RWPE1 (cell line): ENCODE measurements around the gene ZGRF1.
"Not testable (repeated sequence)": the region's sequence is repeated elsewhere in the genome, so short reads cannot be mapped to it uniquely, and the experiment has no call there.

Experiments
- CTCF ChIA-PET: fragments of 350-600 bp; sonication (Branson Sonifier 250); formaldehyde crosslinking; extraction: SDS; loops from one replicate; lab custom pipeline; 2021; lab: Yijun Ruan, JAX
- POLR2A ChIA-PET: fragments of 400-600 bp; formaldehyde crosslinking; extraction: SDS; loops from one replicate; lab custom pipeline; 2020; ENCODE audit warnings: antibody characterized with exemption; ENCODE audit not compliant: low non-redundant PET; lab: Yijun Ruan, JAX
- DNase-seq: peaks from one replicate; pipeline ENCODE4 v3.0.0; 2012; ENCODE audit warnings: low spot score
- H3K27ac ChIP-seq: fragments of 450-650 bp; 2 replicates; pipeline ENCODE4 v1.5.1; 2017
- TF ChIP-seq, protein P1 (sequence below): fragments of 450-650 bp; conservative IDR thresholded peaks from 2 replicates; pipeline ENCODE4 v1.5.1; 2017; ENCODE audit warnings: low read depth, mild to moderate bottlenecking

Gene ZGRF1

DNA sequence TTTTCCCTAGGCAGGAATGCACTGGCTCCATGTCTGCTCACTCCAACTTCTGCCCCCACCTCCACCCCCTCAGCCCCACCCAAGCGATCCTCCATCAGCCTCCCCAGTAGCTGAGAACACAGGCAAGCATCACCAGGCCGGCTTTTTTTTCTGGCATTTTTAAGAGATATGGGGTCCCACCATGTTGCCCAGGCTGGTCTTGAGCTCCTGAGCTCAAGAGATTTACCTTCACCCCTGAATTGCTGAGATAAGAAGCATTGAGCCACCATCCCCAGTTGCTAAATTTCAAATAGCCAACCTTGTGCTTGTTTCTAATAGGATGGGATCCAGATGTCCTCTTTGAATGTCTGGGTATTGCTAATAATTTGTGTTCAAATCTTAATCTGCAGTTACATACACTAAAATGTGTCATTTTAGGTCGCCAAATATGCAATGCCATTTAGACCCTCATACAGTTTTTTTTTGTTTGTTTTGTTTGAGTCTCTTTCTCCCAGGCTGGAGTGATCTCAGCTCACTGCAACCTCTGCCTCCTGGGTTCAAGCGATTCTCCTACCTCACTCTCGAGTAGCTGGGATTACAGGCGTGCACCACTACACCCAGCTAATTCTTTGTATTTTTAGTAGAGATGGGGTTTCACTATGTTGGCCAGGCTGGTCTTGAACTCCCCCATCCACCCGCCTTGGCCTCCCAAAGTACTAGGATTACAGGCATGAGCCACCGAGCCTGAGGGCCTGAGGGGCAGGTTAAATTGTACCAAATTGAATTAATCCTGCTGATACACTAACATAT lies 9.0 kb upstream of the ZGRF1 start:
- ChIA-PET POLR2A (no interaction called here), CTCF (interaction anchor here (0.8 kb wide), 1 partner anchor 8 kb away, joined by 3 read pairs; no protein-coding TSS in a partner anchor)
- no peak for DNase-seq
- H3K27ac ChIP-seq = no peak overlapping the region
- TF ChIP-seq, protein P1, sequence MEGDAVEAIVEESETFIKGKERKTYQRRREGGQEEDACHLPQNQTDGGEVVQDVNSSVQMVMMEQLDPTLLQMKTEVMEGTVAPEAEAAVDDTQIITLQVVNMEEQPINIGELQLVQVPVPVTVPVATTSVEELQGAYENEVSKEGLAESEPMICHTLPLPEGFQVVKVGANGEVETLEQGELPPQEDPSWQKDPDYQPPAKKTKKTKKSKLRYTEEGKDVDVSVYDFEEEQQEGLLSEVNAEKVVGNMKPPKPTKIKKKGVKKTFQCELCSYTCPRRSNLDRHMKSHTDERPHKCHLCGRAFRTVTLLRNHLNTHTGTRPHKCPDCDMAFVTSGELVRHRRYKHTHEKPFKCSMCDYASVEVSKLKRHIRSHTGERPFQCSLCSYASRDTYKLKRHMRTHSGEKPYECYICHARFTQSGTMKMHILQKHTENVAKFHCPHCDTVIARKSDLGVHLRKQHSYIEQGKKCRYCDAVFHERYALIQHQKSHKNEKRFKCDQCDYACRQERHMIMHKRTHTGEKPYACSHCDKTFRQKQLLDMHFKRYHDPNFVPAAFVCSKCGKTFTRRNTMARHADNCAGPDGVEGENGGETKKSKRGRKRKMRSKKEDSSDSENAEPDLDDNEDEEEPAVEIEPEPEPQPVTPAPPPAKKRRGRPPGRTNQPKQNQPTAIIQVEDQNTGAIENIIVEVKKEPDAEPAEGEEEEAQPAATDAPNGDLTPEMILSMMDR = no peak

DNA sequence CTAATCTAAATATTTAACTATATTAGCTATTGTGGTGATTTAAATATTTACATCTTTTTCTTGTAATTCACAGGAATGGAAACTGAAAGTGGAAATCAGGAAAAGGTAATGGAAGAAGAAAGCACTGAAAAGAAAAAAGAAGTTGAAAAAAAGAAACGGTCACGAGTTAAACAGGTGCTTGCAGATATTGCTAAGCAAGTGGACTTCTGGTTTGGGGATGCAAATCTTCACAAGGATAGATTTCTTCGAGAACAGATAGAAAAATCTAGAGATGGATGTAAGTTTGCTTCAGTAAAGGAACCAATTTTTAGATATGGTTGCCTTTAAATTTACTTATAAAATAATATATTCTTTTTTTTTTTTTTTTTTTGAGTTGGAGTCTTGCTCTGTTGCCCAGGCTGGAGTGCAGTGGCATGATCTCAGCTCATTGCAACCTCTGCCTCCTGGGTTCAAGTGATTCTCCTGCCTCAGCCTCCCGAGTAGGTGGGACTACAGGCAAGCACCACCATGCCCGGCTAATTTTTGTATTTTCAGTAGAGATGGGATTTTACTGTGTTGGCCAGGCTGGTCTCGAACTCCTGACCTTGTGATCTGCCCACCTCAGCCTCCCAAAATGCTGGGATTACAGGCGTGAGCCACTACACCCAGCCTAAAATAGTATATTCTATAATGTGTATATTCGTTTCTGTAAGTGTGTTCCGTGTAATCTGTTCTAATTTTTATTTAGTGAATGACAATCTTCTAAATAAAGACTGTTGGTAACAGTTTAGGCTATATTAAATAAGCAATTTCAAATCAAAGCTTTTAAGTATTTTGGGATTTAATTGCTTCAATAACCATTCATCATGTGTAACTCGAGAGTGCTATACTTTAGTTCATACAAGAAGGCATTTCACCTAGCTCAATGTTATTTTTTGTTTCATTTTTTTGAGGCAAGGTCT lies 8.2 kb upstream of the ZGRF1 start:
- POLR2A ChIA-PET, H3K27ac ChIP-seq, CTCF ChIA-PET, DNase-seq: not testable (repeated sequence)

DNA sequence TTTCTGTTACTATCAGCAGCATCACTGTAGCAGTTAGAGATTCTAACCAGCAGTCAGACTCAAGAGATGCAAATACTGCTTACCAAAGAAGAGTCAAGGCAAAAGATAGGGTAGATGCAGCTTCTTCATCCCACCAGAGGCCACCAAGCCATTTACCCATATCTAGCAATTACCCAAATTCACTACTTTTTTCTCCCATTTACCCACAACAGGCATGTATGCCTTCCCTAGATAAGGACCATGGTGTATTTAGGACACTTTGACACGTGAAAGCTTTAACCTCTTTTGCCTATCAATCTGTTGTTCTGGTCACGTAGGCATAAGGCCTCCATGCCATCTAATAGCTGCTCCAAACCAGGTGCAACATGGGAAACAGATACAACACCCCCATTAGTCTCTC lies 5.8 kb upstream of the ZGRF1 start:
- no peak for DNase-seq
- TF ChIP-seq, protein P1 = no peak
- ChIA-PET POLR2A (no interaction called here), CTCF (no interaction called here)
- no peak overlapping the region for H3K27ac ChIP-seq

DNA sequence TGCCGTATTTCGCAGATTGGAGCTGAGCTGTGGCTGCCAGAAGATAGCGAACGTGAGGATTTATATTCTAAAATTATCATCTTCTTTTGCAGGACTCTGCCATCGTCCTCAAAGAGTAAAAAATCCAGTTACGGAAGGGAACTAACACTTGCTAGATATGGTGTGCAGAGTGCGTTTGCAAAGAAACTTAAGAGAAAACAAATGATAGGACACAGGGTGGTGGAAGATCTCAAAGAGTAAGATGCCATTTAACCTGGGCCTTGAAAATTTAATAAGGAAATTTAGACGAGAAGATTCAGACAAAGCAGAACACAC lies 800 bp upstream of the ZGRF1 start:
- CTCF ChIA-PET = interaction anchor here (0.7 to 0.9 kb wide), 3 partner anchors 9 to 345 kb away, joined by 3 to 4 read pairs (median 3); no protein-coding TSS in a partner anchor
- POLR2A ChIA-PET = no interaction called here
- H3K27ac ChIP-seq = peak overlapping the region; percentile 92
- no peak for DNase-seq
- TF ChIP-seq, protein P1 = peak; percentile 43

DNA sequence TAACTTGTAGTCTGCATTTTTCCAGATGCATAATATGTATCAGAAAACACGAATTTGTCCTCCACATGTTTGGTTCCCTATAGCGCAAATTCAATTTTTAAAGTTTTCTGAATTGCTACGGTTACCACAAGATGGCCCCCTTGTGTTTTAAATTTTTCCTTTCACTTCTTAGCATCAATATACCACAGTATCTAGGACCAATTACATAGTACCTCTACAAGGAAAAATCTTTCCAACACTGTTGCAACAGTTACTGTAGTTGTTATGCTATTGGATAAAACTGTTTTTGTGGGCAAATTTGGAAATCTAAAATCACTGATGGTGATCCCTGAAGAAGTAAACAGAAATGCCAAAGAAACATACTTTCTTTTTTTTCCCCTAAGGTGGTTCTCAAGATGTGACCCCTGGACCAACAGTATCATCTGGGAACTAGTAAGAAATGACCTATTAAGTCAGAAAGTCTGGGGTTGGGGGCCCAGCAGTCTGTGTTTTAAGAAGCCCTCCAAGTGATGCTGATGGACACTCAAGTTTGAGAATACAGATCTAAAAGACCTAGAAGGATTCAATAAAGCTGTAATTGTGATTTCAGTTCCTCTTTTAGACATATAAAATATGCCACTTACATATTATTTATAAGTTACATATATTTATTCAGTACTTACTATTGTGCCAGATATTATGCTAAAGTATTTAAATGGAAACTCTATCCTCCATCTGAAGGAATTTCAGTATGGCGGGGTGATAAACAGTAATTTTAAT lies 3.1 kb downstream of the ZGRF1 start:
- peak; percentile 23 for DNase-seq
- POLR2A ChIA-PET = no interaction called here
- no peak overlapping the region for H3K27ac ChIP-seq
- TF ChIP-seq, protein P1 = peak; percentile 69
- CTCF ChIA-PET = interaction anchor here (0.5 to 1.8 kb wide), 4 partner anchors 130 to 671 kb away, joined by 3 to 5 read pairs (median 4); no protein-coding TSS in a partner anchor

DNA sequence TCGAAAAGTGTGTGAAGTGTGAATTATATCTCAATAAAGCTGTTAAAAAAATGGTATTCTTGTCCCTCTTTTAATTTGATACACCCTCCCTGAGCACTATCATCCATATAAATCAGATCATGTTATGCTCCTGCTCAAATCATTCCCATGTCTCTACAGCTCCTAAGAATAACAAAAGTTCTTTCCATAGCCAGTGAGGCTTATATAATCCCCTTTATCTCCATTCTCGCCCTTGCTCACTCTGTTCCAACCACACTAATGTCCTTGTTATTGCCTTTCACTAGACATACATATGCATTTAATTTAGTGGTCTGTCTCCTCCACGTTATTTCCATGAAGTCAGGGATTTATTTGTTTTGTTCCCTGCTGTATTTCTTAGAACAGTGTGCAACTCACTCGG lies 10.5 kb downstream of the ZGRF1 start:
- POLR2A ChIA-PET = no interaction called here
- CTCF ChIA-PET = interaction anchor here (1.0 kb wide), 1 partner anchor 22 kb away, joined by 3 read pairs; no protein-coding TSS in a partner anchor

More for the DNA sequence above, 10.5 kb downstream of the ZGRF1 start:
- TF ChIP-seq, protein P1 = no peak
- H3K27ac ChIP-seq = no peak overlapping the region
- no peak for DNase-seq
